Measurements from ENCODE around the gene SEC23B. TPM values are rescaled to one million over a fixed set of nuclear protein-coding genes. Genes with fewer than 3 reads are reported as not detected.
A peak's percentile ranks its signal among the peaks of the same experiment; 100 is the strongest.

The SEC23B gene
- total and polyA plus RNA-seq, 10 of the 15 experiments (the other 5 are each of a cell fraction or from before 2014, with no cell fraction given) = 49.1 to 121 (median 75.6) TPM

- FAIRE-seq (no peak), ATAC-seq (no peak), DNase-seq (ENCODE audit: low read depth, low spot score) (no peak)
- ChIA-PET SMC1A (ENCODE audit: uncharacterized antibody, unreplicated experiment) (interaction anchor here (1.1 to 2.3 kb wide), 4 partner anchors 8 to 83 kb away, joined by 3 to 10 read pairs (median 4); partner anchors contain the start of gene SEC23B), POLR2A (no interaction called here), CTCF (interaction anchor here (1.0 to 1.9 kb wide), 3 partner anchors 9 to 178 kb away, joined by 3 to 7 read pairs (median 4); no protein-coding TSS in a partner anchor), RAD21 (ENCODE audit: unreplicated experiment) (interaction anchor here (1.1 to 1.7 kb wide), 2 partner anchors 42 to 83 kb away, joined by 4 read pairs; partner anchors contain the start of gene SEC23B)
- intact Hi-C loops (cut with micrococcal nuclease; ENCODE audit: unreplicated experiment) (loop anchor here (5.0 kb wide), 1 partner anchor 83 kb away; the partner anchor contains the start of gene SEC23B), in situ Hi-C loops (cut with MboI) (loop anchor here (25.0 kb wide), 1 partner anchor 1422 kb away; the partner anchor contains the start of gene NAA20)
- TSS peak; percentile 48 for BruUV-seq (replicated peaks)
- H3K36me3 ChIP-seq (ENCODE audit: control insufficient read depth in 2 of 2, insufficient read depth in 2 of 2, low read length in 1 of 2) = no peaks in the 10 kb centered on the region
- H3K79me2 ChIP-seq (ENCODE audit: control insufficient read depth, insufficient read depth, low read length) = peaks cover 19% of the 10 kb centered on the region
- H4K20me1 ChIP-seq (ENCODE audit: control insufficient read depth, insufficient read depth) = no peaks in the 10 kb centered on the region
- H3K9me3 ChIP-seq (replicated peaks; ENCODE audit: control insufficient read depth, insufficient read depth, low read length) = no peaks in the 10 kb centered on the region
- H3K9ac ChIP-seq (ENCODE audit: control insufficient read depth, insufficient read depth, low read length) = no peak overlapping the region
- no peaks in the 10 kb centered on the region for H3K4me1 ChIP-seq (ENCODE audit: control insufficient read depth, insufficient read depth, low read length)
- H3K4me3 ChIP-seq = peak overlapping the region; percentile 22; the same call in 1 of the 2 replicates
- H2AFZ ChIP-seq (ENCODE audit: control insufficient read depth, low read depth, low read length) = no peak overlapping the region
- H3K27ac ChIP-seq (ENCODE audit: control insufficient read depth, insufficient read depth) = no peak overlapping the region
- peak overlapping the region; percentile 66 for H3K4me2 ChIP-seq (ENCODE audit: control insufficient read depth, insufficient read depth)
- no peak for TF ChIP-seq SMARCA5 (IDR thresholded peaks at IDR 0.05)
- no peak for TF ChIP-seq YBX1 (IDR thresholded peaks at IDR 0.05)
- peak; percentile 51; the same call in 1 of the 2 replicates for TF ChIP-seq NFYB (IDR thresholded peaks at IDR 0.05; ENCODE audit: insufficient read depth, low read depth, low read length)
- 68% methylated on average over 8 of the region's 8 CpGs for WGBS (ENCODE audit: insufficient coverage, insufficient replicate concordance, low lambda C conversion rate, missing lambda C conversion rate)
- no peaks in the 10 kb centered on the region for H3K27me3 ChIP-seq (replicated peaks in 1 of 2; ENCODE audit: control insufficient read depth in 2 of 2, insufficient read depth in 2 of 2, low read length in 1 of 2)
Observed at GRCh38 chr20:18589941-18590674, 82.4 kb downstream of the SEC23B start.

DNA sequence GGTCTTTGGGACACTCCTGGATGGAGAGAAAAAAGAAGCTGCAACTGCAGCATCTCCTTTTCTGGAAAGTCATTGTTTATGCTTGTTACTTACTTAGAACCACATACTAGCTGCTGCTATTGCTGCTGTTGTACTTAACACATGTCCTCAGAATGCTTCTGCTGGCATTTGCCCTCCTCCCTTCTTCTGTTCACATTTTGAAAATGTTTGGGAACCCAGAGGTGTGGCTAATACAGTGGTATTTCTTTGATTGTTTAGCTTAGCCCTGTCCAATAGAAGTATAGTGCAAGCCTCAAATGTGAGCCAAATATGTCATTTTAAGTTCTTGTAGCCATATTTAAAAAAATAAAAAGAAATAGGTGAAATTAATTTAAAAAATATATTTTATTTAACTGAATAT, 88.5 kb downstream of the SEC23B start:
- CTCF ChIA-PET = interaction anchor here (1.1 kb wide), 1 partner anchor 183 kb away, joined by 4 read pairs; no protein-coding TSS in a partner anchor
- DNase-seq (ENCODE audit: low read depth, low spot score) = no peak
- Histone ChIP-seq H3K36me3 (ENCODE audit: control insufficient read depth in 2 of 2, insufficient read depth in 2 of 2, low read length in 1 of 2) (peaks cover 3 to 5% of the 10 kb centered on the region in 2 experiments; a peak in 2 of 4 replicates), H3K4me3 (no peak overlapping the region), H3K9me3 (replicated peaks; ENCODE audit: control insufficient read depth, insufficient read depth, low read length) (no peaks in the 10 kb centered on the region; the same call in 2 of the 3 replicates), H3K4me1 (ENCODE audit: control insufficient read depth, insufficient read depth, low read length) (no peaks in the 10 kb centered on the region), H4K20me1 (ENCODE audit: control insufficient read depth, insufficient read depth) (no peaks in the 10 kb centered on the region), H3K27ac (ENCODE audit: control insufficient read depth, insufficient read depth) (no peak overlapping the region), H3K4me2 (ENCODE audit: control insufficient read depth, insufficient read depth) (no peak overlapping the region), H2AFZ (ENCODE audit: control insufficient read depth, low read depth, low read length) (no peak overlapping the region), H3K27me3 (replicated peaks in 1 of 2; ENCODE audit: control insufficient read depth in 2 of 2, insufficient read depth in 2 of 2, low read length in 1 of 2) (no peaks in the 10 kb centered on the region), H3K79me2 (ENCODE audit: control insufficient read depth, insufficient read depth, low read length) (peaks cover 2% of the 10 kb centered on the region; the same call in 1 of the 2 replicates), H3K9ac (ENCODE audit: control insufficient read depth, insufficient read depth, low read length) (no peak overlapping the region)
- intact Hi-C loops (cut with micrococcal nuclease; ENCODE audit: unreplicated experiment) = no loop called here
- in situ Hi-C loops (cut with MboI) = loop anchor here (25.0 kb wide), 1 partner anchor 1416 kb away; the partner anchor contains the start of gene NAA20
- no TSS peak for BruUV-seq (replicated peaks)
- SMC1A ChIA-PET (ENCODE audit: uncharacterized antibody, unreplicated experiment) = interaction anchor here (0.7 to 0.8 kb wide), 2 partner anchors 15 to 183 kb away, joined by 3 read pairs; no protein-coding TSS in a partner anchor
- no peak for FAIRE-seq
- RAD21 ChIA-PET (ENCODE audit: unreplicated experiment) = no interaction called here
- POLR2A ChIA-PET = no interaction called here
- ATAC-seq = no peak
- TF ChIP-seq ZBTB40 (IDR thresholded peaks at IDR 0.05; ENCODE audit: borderline replicate concordance) = no peak
- no peak for TF ChIP-seq ZNF622 (IDR thresholded peaks at IDR 0.05)
- no peak for TF ChIP-seq NR2F1 (conservative IDR thresholded peaks at IDR 0.05)
- no peak for TF ChIP-seq TBL1XR1 (IDR thresholded peaks at IDR 0.05; ENCODE audit: low read depth, low read length)
- TF ChIP-seq CREM (IDR thresholded peaks at IDR 0.05; ENCODE audit: low read depth) = no peak
- no peak for TF ChIP-seq SMAD5 (IDR thresholded peaks at IDR 0.05; ENCODE audit: low read depth)
- no peak for TF ChIP-seq DPF2 (IDR thresholded peaks at IDR 0.05)
